H1 (cell line): ENCODE data around the gene PTPN1. TPM values are rescaled to one million over a fixed set of nuclear protein-coding genes. Genes with fewer than 3 reads are reported as not detected.

ENCODE experiments used
- CTCF ChIA-PET: fragments of 300-600 bp; sonication (Branson Sonifier 250); formaldehyde crosslinking; loops from one replicate; lab custom pipeline; 2021; ENCODE audit not compliant: partially characterized antibody; lab: Charles Lee
- POLR2A ChIA-PET: fragments of 300-600 bp; sonication (Branson Sonifier 250); formaldehyde crosslinking; loops from one replicate; lab custom pipeline; 2021; ENCODE audit warnings: inconsistent platforms; ENCODE audit not compliant: partially characterized antibody; lab: Charles Lee
- DNase-seq, 2 experiments: peaks; one replicate each; pipeline versions ENCODE4 v3.0.0 to v3.0.0-alpha.2; 2010 to 2022; ENCODE audit warnings: low spot score in 2 of 2, low read depth in 1 of 2, mixed read lengths in 1 of 2
- FAIRE-seq: peaks from 2 replicates; lab custom pipeline; 2011; peaks lifted over from hg19 to GRCh38; lab: Jason Lieb, UNC
- H2AFZ ChIP-seq: 2 replicates; pipeline ENCODE4 v1.8.1; 2012; ENCODE audit warnings: low read length, inconsistent platforms
- H2AK5ac ChIP-seq: 2 replicates; pipeline ENCODE4 v1.6.1; 2013; ENCODE audit warnings: low read depth, low read length
- H2BK120ac ChIP-seq: replicated peaks from 2 replicates; pipeline ENCODE3; 2013; ENCODE audit warnings: low read depth, low read length, inconsistent platforms
- H2BK12ac ChIP-seq: 2 replicates; pipeline ENCODE4 v1.6.1; 2013; ENCODE audit warnings: low read depth, low read length
- H2BK15ac ChIP-seq: 2 replicates; pipeline ENCODE4 v1.6.1; 2013; ENCODE audit warnings: low read length
- H2BK20ac ChIP-seq: 2 replicates; pipeline ENCODE4 v1.6.1; 2013; ENCODE audit warnings: low read length
- H2BK5ac ChIP-seq: 2 replicates; pipeline ENCODE4 v1.6.1; 2013; ENCODE audit warnings: low read depth, low read length
- H3K14ac ChIP-seq: 2 replicates; pipeline ENCODE4 v1.6.1; 2013; ENCODE audit warnings: inconsistent platforms; ENCODE audit not compliant: insufficient read length
- H3K18ac ChIP-seq: 2 replicates; pipeline ENCODE4 v1.6.1; 2013; ENCODE audit warnings: low read length; ENCODE audit errors: extremely low read depth
- H3K23ac ChIP-seq: 2 replicates; pipeline ENCODE4 v1.6.1; 2013; ENCODE audit warnings: inconsistent platforms; ENCODE audit not compliant: insufficient read length
- H3K23me2 ChIP-seq: 2 replicates; pipeline ENCODE4 v1.6.1; 2013; ENCODE audit warnings: low read depth, low read length
- H3K27ac ChIP-seq: 2 replicates; pipeline ENCODE4 v1.6.1; 2011; ENCODE audit warnings: low read depth, low read length, inconsistent platforms
- H3K27me3 ChIP-seq, 4 experiments: replicated peaks in 1 of 4; 1 replicate in 1 of 4; 2 replicates in 3 of 4; pipeline versions ENCODE4 v1.6.1 to v1.8.1; 2011 to 2013; ENCODE audit warnings: low read length in 3 of 4, mild to moderate bottlenecking in 3 of 4, inconsistent platforms in 2 of 4, mixed read lengths in 2 of 4, moderate library complexity in 1 of 4; ENCODE audit not compliant: control insufficient read depth in 3 of 4, insufficient read depth in 3 of 4; ENCODE audit errors: extremely low read depth in 1 of 4
- H3K36me3 ChIP-seq, 4 experiments: 2 replicates each; pipeline versions ENCODE4 v1.6.1 to v1.8.1; 2011 to 2013; ENCODE audit warnings: mild to moderate bottlenecking in 4 of 4, low read length in 3 of 4, moderate library complexity in 2 of 4, control low read depth in 1 of 4, inconsistent platforms in 1 of 4; ENCODE audit not compliant: insufficient read depth in 4 of 4, control insufficient read depth in 2 of 4
- H3K4ac ChIP-seq: replicated peaks from 2 replicates; pipeline ENCODE3; 2013; ENCODE audit warnings: low read length, low read depth, mixed read lengths, inconsistent platforms; ENCODE audit not compliant: insufficient read length
- H3K4me1 ChIP-seq, 4 experiments: replicated peaks in 1 of 4; 1 replicate in 1 of 4; 2 replicates in 3 of 4; pipeline versions ENCODE4 v1.6.1 to v1.8.1; 2011 to 2013; ENCODE audit warnings: low read length in 3 of 4, inconsistent platforms in 2 of 4, mixed read lengths in 1 of 4; ENCODE audit not compliant: insufficient read depth in 4 of 4, control insufficient read depth in 3 of 4
- H3K4me2 ChIP-seq, 2 experiments: 2 replicates each; pipeline versions ENCODE4 v1.6.1 to v1.8.1; 2011 to 2013; ENCODE audit warnings: low read depth in 2 of 2, low read length in 2 of 2, control low read depth in 1 of 2, inconsistent platforms in 1 of 2, mild to moderate bottlenecking in 1 of 2; ENCODE audit not compliant: insufficient read depth in 1 of 2
- H3K4me3 ChIP-seq, 4 experiments: fragments of 200-600, 300-600 bp in 1 of 4; sonication (generic), shearing (Covaris generic), sonication (Bioruptor Twin) in 1 of 4; 2 replicates each; pipeline versions ENCODE4 v1.5.1 to v1.8.1; 2011 to 2016; ENCODE audit warnings: low read length in 4 of 4, low read depth in 3 of 4, control low read depth in 2 of 4, inconsistent platforms in 2 of 4, mild to moderate bottlenecking in 2 of 4, mixed read lengths in 1 of 4, moderate library complexity in 1 of 4; ENCODE audit not compliant: insufficient read depth in 2 of 4; ENCODE audit errors: extremely low read depth in 1 of 4
- H3K56ac ChIP-seq: replicated peaks from 2 replicates; pipeline ENCODE3; 2013; ENCODE audit warnings: low read depth, mild to moderate bottlenecking, mixed read lengths, low read length, inconsistent platforms; ENCODE audit not compliant: insufficient read length
- H3K79me1 ChIP-seq: 2 replicates; pipeline ENCODE4 v1.6.1; 2013; ENCODE audit warnings: low read depth, low read length, control low read depth
- H3K79me2 ChIP-seq, 2 experiments: 2 replicates each; pipeline versions ENCODE4 v1.6.1 to v1.8.1; 2012 to 2013; ENCODE audit warnings: low read length in 2 of 2, mild to moderate bottlenecking in 2 of 2, inconsistent platforms in 1 of 2; ENCODE audit not compliant: insufficient read depth in 2 of 2, control insufficient read depth in 1 of 2
- H3K9ac ChIP-seq, 4 experiments: replicated peaks in 1 of 4; 1 replicate in 1 of 4; 2 replicates in 3 of 4; pipeline versions ENCODE4 v1.6.1 to v1.8.1; 2011 to 2013; ENCODE audit warnings: low read depth in 3 of 4, low read length in 3 of 4, control low read depth in 2 of 4, mild to moderate bottlenecking in 2 of 4, moderate library complexity in 2 of 4, inconsistent platforms in 1 of 4; ENCODE audit errors: extremely low read depth in 1 of 4
- H3K9me3 ChIP-seq, 2 experiments: 2 replicates each; pipeline versions ENCODE4 v1.6.1 to v1.8.1; 2012 to 2013; ENCODE audit warnings: mild to moderate bottlenecking in 2 of 2, moderate library complexity in 2 of 2, control low read depth in 1 of 2, inconsistent platforms in 1 of 2, low read depth in 1 of 2, low read length in 1 of 2, mixed read lengths in 1 of 2; ENCODE audit not compliant: insufficient read depth in 2 of 2
- H4K20me1 ChIP-seq, 2 experiments: replicated peaks in 1 of 2; 2 replicates each; pipeline versions ENCODE3 to v1.8.1; 2011 to 2013; ENCODE audit warnings: inconsistent platforms in 2 of 2, low read length in 2 of 2, mild to moderate bottlenecking in 1 of 2; ENCODE audit not compliant: insufficient read depth in 2 of 2, control insufficient read depth in 1 of 2
- H4K5ac ChIP-seq: 2 replicates; pipeline ENCODE4 v1.6.1; 2013; ENCODE audit warnings: low read length, low read depth, mixed read lengths, inconsistent platforms; ENCODE audit not compliant: insufficient read length
- H4K8ac ChIP-seq: 2 replicates; pipeline ENCODE4 v1.8.0; 2013; ENCODE audit warnings: mild to moderate bottlenecking, moderate library complexity, low read length, inconsistent platforms; ENCODE audit not compliant: insufficient read depth; ENCODE audit errors: extremely low read depth
- H4K91ac ChIP-seq: replicated peaks from 2 replicates; pipeline ENCODE3; 2013; ENCODE audit warnings: low read length, mixed read lengths, inconsistent platforms; ENCODE audit not compliant: insufficient read length
- BRCA1 ChIP-seq: IDR thresholded peaks from 2 replicates; pipeline ENCODE4 v1.6.1; 2012; ENCODE audit warnings: low read depth, low read length, improper control_type of control experiment
- CHD1 ChIP-seq: IDR thresholded peaks from 2 replicates; pipeline ENCODE4 v1.6.1; 2012; ENCODE audit warnings: low read depth, low read length, improper control_type of control experiment
- EZH2 ChIP-seq: fragments of 200-600 bp; sonication (generic); IDR thresholded peaks from 2 replicates; pipeline ENCODE4 v1.7.1; 2012; ENCODE audit warnings: low read depth, mild to moderate bottlenecking, moderate library complexity, low read length, inconsistent platforms; ENCODE audit not compliant: severe bottlenecking
- FOSL1 ChIP-seq: IDR thresholded peaks from 2 replicates; pipeline ENCODE4 v1.6.1; 2011; ENCODE audit warnings: mild to moderate bottlenecking, low read depth, low read length, moderate library complexity; ENCODE audit not compliant: insufficient read depth
- JUND ChIP-seq: IDR thresholded peaks from 2 replicates; pipeline ENCODE4 v1.6.1; 2011; ENCODE audit warnings: mild to moderate bottlenecking, improper control_type of control experiment, low read length
- KDM1A ChIP-seq: fragments of 200-600, 300-600 bp; sonication (generic); IDR thresholded peaks from 2 replicates; pipeline ENCODE4 v1.7.1; 2016; ENCODE audit warnings: mild to moderate bottlenecking, low read length, borderline replicate concordance
- KDM4A ChIP-seq: IDR thresholded peaks from one replicate; pipeline ENCODE4 v1.7.1; 2012; ENCODE audit warnings: low read depth, mild to moderate bottlenecking, moderate library complexity, low read length, inconsistent platforms; ENCODE audit not compliant: severe bottlenecking
- KDM5A ChIP-seq: fragments of 200-600 bp; IDR thresholded peaks from 2 replicates; pipeline ENCODE4 v1.7.1; 2012; ENCODE audit warnings: mild to moderate bottlenecking, low read length, inconsistent platforms, mixed read lengths
- MAFK ChIP-seq: IDR thresholded peaks from 2 replicates; pipeline ENCODE4 v1.6.1; 2012; ENCODE audit warnings: low read depth, mild to moderate bottlenecking, improper control_type of control experiment, low read length
- POLR2A ChIP-seq, 2 experiments: IDR thresholded peaks; 1 replicate in 1 of 2; 2 replicates in 1 of 2; pipeline ENCODE4 v1.6.1; 2011; ENCODE audit warnings: low read depth in 2 of 2, low read length in 2 of 2, mild to moderate bottlenecking in 2 of 2; ENCODE audit errors: control extremely low read depth in 1 of 2
- RAD21 ChIP-seq, 2 experiments: IDR thresholded peaks in 1 of 2; conservative IDR thresholded peaks in 1 of 2; 2 replicates each; pipeline ENCODE4 v1.6.1; 2011; ENCODE audit warnings: low read depth in 2 of 2, low read length in 2 of 2, improper control_type of control experiment in 1 of 2, inconsistent platforms in 1 of 2, mild to moderate bottlenecking in 1 of 2, moderate library complexity in 1 of 2
- RBBP5 ChIP-seq: IDR thresholded peaks from 2 replicates; pipeline ENCODE4 v1.7.1; 2012; ENCODE audit warnings: low read depth, mild to moderate bottlenecking, inconsistent platforms, low read length, moderate library complexity, borderline replicate concordance
- SP4 ChIP-seq: IDR thresholded peaks from 2 replicates; pipeline ENCODE4 v1.6.1; 2012; ENCODE audit warnings: low read length, inconsistent platforms
- TBP ChIP-seq: IDR thresholded peaks from 2 replicates; pipeline ENCODE4 v1.6.1; 2011; ENCODE audit warnings: low read depth, low read length, improper control_type of control experiment
- whole genome bisulfite sequencing, 2 experiments: shearing (Covaris generic) in 1 of 2; methylation state at CpG; one replicate each; pipeline versions ENCODE4 v1.1.6 to v1.1.7; 2013 to 2015; ENCODE audit warnings: low lambda C conversion rate in 2 of 2, mixed read lengths in 2 of 2, inconsistent platforms in 1 of 2, low coverage in 1 of 2, missing lambda C conversion rate in 1 of 2; ENCODE audit not compliant: insufficient replicate concordance in 2 of 2, insufficient coverage in 1 of 2, insufficient read length in 1 of 2; ENCODE audit errors: extremely low coverage in 1 of 2, missing lambda C conversion rate in 1 of 2; 5-methylcytosine and 5-hydroxymethylcytosine counted together
- polyA plus RNA-seq, 7 experiments: library from polyadenylated mRNA; depleted of rRNA in 3 of 7; stranded (reverse) in 5 of 7; unstranded in 2 of 7; fragments of >200 nt in 5 of 7; fragments of 200-250 nt in 2 of 7; gene quantifications; 1 replicate in 5 of 7; 2 replicates in 1 of 7; 4 replicates in 1 of 7; pipeline versions ENCODE4 v1.2.1 to v1.2.3, GENCODE V29; 2011 to 2013; ENCODE audit warnings: missing spikeins in 2 of 7, mixed read lengths in 2 of 7
- total RNA-seq: library from RNA; stranded (reverse); fragmentation: NEBNext Ultra II Directional; extraction: Animal tissue kit (Norgen Biotek cat#: 25700); gene quantifications from 2 replicates; pipeline ENCODE4 v1.2.1, GENCODE V29; 2021
- TF ChIP-seq, protein P1 (sequence below): IDR thresholded peaks from 2 replicates; pipeline ENCODE4 v1.6.1; 2012; ENCODE audit warnings: inconsistent platforms

Gene PTPN1
- total and polyA plus RNA-seq, 2 of the 8 experiments (the other 6 are each of a cell fraction or from before 2014, with no cell fraction given), result 18.6 to 32.1 TPM

DNA sequence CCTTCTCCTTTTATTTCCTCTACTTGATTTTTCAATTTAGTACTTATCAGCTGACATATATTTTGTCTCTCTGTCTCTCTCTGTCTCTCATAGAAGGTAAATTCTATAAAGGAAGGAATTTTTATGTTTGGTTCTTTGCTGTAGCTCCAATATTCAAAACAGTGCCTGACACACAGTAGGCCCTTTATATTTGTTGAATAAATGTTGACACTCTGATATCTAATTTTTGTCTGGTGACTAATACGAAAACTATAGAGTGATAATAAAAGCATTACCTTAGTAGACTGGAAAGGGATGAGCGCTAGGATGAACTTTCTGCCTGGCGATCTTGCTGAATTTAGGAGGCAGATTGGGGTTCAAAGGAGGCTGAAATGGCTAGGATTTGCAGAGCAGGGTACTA is 42.8 kb downstream of the PTPN1 start:
- Histone ChIP-seq H2BK120ac (no peak overlapping the region), H4K20me1 (peaks cover 0 to 4% of the 10 kb centered on the region in 2 experiments), H3K27me3 (no peaks in the 10 kb centered on the region), H3K4ac (no peak overlapping the region), H2BK12ac (no peak overlapping the region), H3K14ac (no peak overlapping the region), H4K5ac (no peak overlapping the region), H3K79me1 (peaks cover 4% of the 10 kb centered on the region; the same call in 1 of the 2 replicates), H3K4me1 (no peaks in the 10 kb centered on the region), H3K9ac (no peak overlapping the region), H4K8ac (no peak overlapping the region), H2AFZ (no peak overlapping the region), H2BK20ac (no peak overlapping the region), H3K79me2 (peaks cover 0 to 7% of the 10 kb centered on the region in 2 experiments; a peak in 2 of 4 replicates), H3K56ac (no peak overlapping the region), H2AK5ac (no peak overlapping the region), H3K4me3 (no peak overlapping the region), H3K36me3 (no peaks in the 10 kb centered on the region), H3K27ac (no peak overlapping the region), H2BK15ac (no peak overlapping the region), H3K4me2 (no peak overlapping the region), H3K18ac (no peak overlapping the region), H3K23ac (no peak overlapping the region), H2BK5ac (no peak overlapping the region), H4K91ac (no peak overlapping the region), H3K23me2 (peaks cover 2% of the 10 kb centered on the region; the same call in 1 of the 2 replicates), H3K9me3 (no peaks in the 10 kb centered on the region)
- POLR2A ChIA-PET, result no interaction called here
- CTCF ChIA-PET, result interaction anchor here (0.6 to 1.4 kb wide), 6 partner anchors 9 to 43 kb away, joined by 3 to 4 read pairs (median 4); no protein-coding TSS in a partner anchor
- no peak for DNase-seq
- WGBS, 2 experiments, result 87% methylated on average over 3 of the region's 3 CpGs; no CpG with 5 or more reads in 1 of the 2 experiments
- FAIRE-seq, result no peak
- TF ChIP-seq SP4 (no peak), BRCA1 (no peak), JUND (no peak), KDM5A (no peak), CHD1 (no peak), POLR2A (IDR thresholded peaks at IDR 0.05; ENCODE audit: control extremely low read depth in 1 of 2, low read depth in 2 of 2, low read length in 2 of 2) (no peak), FOSL1 (no peak), KDM4A (no peak), MAFK (no peak), TBP (no peak), EZH2 (no peak), RBBP5 (no peak), RAD21 (IDR thresholded peaks at IDR 0.05 in 1 of 2, conservative IDR thresholded peaks at IDR 0.05 in 1 of 2; ENCODE audit: low read depth in 2 of 2, low read length in 2 of 2) (no peak), KDM1A (no peak)
- TF ChIP-seq, protein P1, sequence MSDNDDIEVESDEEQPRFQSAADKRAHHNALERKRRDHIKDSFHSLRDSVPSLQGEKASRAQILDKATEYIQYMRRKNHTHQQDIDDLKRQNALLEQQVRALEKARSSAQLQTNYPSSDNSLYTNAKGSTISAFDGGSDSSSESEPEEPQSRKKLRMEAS, result no peak
